ENCODE data around the gene PAFAH1B2.
"Not testable (repeated sequence)": the region's sequence is repeated elsewhere in the genome, so short reads cannot be mapped to it uniquely, and the experiment has no call there.

Gene PAFAH1B2

GRCh38 chr11:117176186-117176585 lies 32.1 kb downstream of the PAFAH1B2 start:
- ATAC-seq, result no peak

GRCh38 chr11:117177534-117178209 lies 33.6 kb downstream of the PAFAH1B2 start:
- no peak for ATAC-seq

- peak; percentile 98 to 99 for ATAC-seq
Measured at GRCh38 chr11:117178210-117179034, 34.3 kb downstream of the PAFAH1B2 start, which contains the start of gene SIDT2. SIDT2 (plus strand) TSS chr11:117178743; CDS start chr11:117179264, 521 bp downstream.

- ATAC-seq, result peak; percentile 37 to 42
Measured at GRCh38 chr11:117179048-117179999, 35.2 kb downstream of the PAFAH1B2 start.

GRCh38 chr11:117180020-117180419 lies 35.9 kb downstream of the PAFAH1B2 start:
- no peak for ATAC-seq

- ATAC-seq, result no peak
Measured at GRCh38 chr11:117180661-117181585, 36.8 kb downstream of the PAFAH1B2 start.

GRCh38 chr11:117181586-117182550 lies 37.8 kb downstream of the PAFAH1B2 start:
- no peak for ATAC-seq

GRCh38 chr11:117182551-117182935 lies 38.5 kb downstream of the PAFAH1B2 start:
- no peak for ATAC-seq

- not testable (repeated sequence) for ATAC-seq
Measured at GRCh38 chr11:117183178-117183577, 39.1 kb downstream of the PAFAH1B2 start.

GRCh38 chr11:117183724-117184349 lies 39.8 kb downstream of the PAFAH1B2 start:
- ATAC-seq, result no peak

GRCh38 chr11:117185736-117186430 lies 41.8 kb downstream of the PAFAH1B2 start:
- ATAC-seq, result no peak

- no peak for ATAC-seq
Measured at GRCh38 chr11:117186431-117186761, 42.3 kb downstream of the PAFAH1B2 start.

GRCh38 chr11:117187007-117187406 lies 42.9 kb downstream of the PAFAH1B2 start:
- no peak for ATAC-seq

- no peak for ATAC-seq
Measured at GRCh38 chr11:117187428-117187798, 43.3 kb downstream of the PAFAH1B2 start.

- no peak for ATAC-seq
Measured at GRCh38 chr11:117187799-117188481, 43.9 kb downstream of the PAFAH1B2 start.

GRCh38 chr11:117188620-117189081 lies 44.6 kb downstream of the PAFAH1B2 start:
- ATAC-seq, result no peak

GRCh38 chr11:117189191-117189940 lies 45.3 kb downstream of the PAFAH1B2 start:
- ATAC-seq, result peak in 1 of 2 donors; percentile 48
